GM18951 (cell line): ENCODE measurements around the gene CPNE4.
"Not testable (repeated sequence)": the region's sequence is repeated elsewhere in the genome, so short reads cannot be mapped to it uniquely, and the experiment has no call there.

Source experiments
- POLR2A ChIP-seq: IDR thresholded peaks from 4 replicates; pipeline ENCODE4 v1.6.1; 2011; ENCODE audit warnings: mild to moderate bottlenecking; ENCODE audit not compliant: insufficient read length, insufficient read depth; ENCODE audit errors: extremely low read depth
- in situ Hi-C: fragments of 300-500 bp; cut with MboI; formaldehyde crosslinking; loops from one replicate; pipeline ENCODE4 v1.12.0; 2022; ENCODE audit warnings: low sequenced_read_pairs, mixed read lengths, inconsistent platforms; ENCODE audit not compliant: unreplicated experiment

The CPNE4 gene

DNA sequence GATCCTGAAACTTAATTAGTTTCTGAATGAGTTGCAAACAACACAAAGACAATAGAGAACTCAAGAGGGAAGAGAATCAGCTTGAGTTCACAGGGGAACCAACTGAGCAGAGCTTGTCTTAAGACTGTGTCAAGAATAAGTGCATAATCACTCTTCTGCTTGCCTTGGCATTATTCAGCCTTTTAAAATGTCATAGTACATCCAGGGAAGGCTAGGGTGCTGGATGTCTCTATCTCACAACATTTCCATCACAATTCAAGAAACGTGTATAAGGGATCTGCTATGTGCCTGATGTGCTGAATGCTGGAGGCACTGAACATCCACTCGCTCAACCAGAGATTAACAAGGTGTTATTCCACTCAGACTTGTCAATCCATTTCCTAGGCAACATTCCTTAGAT is 122.6 kb downstream of the CPNE4 start:
- in situ Hi-C loops, result no loop called here
- no peak for TF ChIP-seq POLR2A

- in situ Hi-C loops, result no loop called here
- TF ChIP-seq POLR2A, result no peak
These were observed 127.0 kb downstream of the CPNE4 start for GRCh38 chr3:131907796-131908195.

DNA sequence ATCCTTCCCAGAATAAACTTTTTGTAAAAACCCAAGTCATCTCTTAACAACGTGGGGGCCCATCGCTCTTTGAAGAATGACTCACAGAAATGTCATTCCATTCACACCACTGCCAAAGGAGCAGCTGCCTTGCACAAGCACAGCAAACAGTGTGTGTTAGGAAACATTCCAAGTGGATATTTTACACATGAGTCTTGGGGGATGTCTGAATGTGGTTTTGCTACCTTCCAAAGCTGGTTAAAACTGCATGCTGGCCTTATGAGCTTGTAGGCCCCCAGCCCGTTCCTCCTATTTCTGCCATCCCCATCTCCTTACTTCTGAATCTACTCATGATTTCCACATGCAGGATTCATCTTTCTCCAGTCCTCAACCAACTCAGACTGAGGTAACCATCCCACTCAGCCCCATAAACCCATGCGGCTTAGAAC is 130.8 kb downstream of the CPNE4 start:
- no peak for TF ChIP-seq POLR2A
- in situ Hi-C loops, result no loop called here

GRCh38 chr3:131901686-131902085 is 133.1 kb downstream of the CPNE4 start:
- in situ Hi-C loops, result no loop called here
- no peak for TF ChIP-seq POLR2A

- no peak for TF ChIP-seq POLR2A
- in situ Hi-C loops, result no loop called here
These were observed 133.9 kb downstream of the CPNE4 start for GRCh38 chr3:131900891-131901290.

DNA sequence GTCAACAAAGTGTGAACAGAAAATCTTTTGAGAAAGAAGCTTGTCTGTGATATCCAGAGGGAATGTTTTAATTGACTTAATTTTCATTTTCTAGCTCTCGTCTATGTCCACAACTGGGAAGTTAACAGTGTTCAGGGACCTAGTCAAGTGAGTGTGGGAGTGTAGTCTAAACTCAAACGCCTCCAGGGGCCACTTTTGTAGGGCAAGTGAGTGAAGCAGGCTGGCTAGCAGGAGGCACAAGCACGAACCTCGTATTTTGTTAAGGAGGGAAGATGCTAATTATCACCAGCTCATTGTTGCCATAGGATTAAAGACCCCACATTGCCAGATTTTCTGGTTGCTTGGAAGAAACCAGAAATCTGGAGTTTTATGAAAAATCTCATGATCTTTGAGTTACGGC is 135.8 kb downstream of the CPNE4 start:
- in situ Hi-C loops, result no loop called here
- TF ChIP-seq POLR2A, result no peak

DNA sequence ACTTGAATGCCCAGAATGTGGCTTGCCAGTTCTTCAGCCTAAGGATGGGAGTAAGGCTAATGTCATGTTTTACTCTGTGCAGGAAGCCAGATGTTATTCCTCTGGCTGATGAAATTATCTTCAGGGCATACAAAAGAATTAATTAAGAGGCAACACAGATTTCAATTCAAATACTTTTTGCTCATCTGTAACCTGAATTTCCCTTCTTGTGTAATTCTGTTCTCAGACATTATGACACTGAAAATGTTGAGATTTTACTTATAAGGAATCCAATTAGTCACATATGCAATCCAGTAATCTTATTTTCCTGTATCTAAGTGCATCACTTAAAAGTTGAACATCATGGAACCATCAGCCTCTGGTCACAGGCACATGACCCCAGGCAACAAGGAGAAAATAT is 136.5 kb downstream of the CPNE4 start:
- in situ Hi-C loops, result no loop called here
- no peak for TF ChIP-seq POLR2A

- no peak for TF ChIP-seq POLR2A
- in situ Hi-C loops, result no loop called here
These were observed 138.5 kb downstream of the CPNE4 start for GRCh38 chr3:131896285-131896684.

GRCh38 chr3:131895766-131896165 is 139.0 kb downstream of the CPNE4 start:
- in situ Hi-C loops, result no loop called here
- TF ChIP-seq POLR2A, result no peak

- in situ Hi-C loops, result no loop called here
- no peak for TF ChIP-seq POLR2A
These were observed 142.5 kb downstream of the CPNE4 start for GRCh38 chr3:131892331-131892730.

- in situ Hi-C loops, result not testable (repeated sequence)
These were observed 148.9 kb downstream of the CPNE4 start for GRCh38 chr3:131885871-131886270.

DNA sequence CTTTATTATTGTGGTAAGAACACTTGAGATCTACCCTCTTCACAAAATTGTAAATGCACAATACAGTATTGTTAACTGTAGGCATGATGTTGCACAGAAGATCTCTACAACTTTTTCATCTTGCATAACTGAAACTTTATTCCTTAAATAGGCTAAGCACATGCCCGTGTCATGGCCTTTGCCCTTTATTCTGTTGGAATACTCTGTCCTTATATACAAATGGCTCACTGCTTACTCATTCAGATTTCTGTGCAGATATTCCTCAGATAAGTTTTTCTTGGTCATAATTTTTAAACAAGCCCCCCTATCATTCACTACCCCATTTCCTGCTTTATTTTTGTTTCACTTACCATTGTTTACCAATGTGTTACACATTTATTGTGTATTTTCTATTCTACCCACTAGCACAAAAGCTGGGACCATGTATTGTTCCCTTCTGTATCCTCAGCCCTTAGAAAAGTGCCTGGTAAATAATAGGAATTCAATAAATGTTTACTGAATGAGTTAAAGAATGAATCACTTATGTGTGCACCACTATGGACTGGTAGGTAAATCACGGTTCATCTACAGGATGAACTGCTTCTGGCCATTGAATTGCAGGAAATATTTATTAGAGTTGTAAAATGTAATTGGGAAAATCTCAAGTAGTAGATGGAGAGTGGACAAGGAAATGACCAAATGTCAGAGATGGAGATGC is 151.0 kb downstream of the CPNE4 start:
- TF ChIP-seq POLR2A, result no peak

DNA sequence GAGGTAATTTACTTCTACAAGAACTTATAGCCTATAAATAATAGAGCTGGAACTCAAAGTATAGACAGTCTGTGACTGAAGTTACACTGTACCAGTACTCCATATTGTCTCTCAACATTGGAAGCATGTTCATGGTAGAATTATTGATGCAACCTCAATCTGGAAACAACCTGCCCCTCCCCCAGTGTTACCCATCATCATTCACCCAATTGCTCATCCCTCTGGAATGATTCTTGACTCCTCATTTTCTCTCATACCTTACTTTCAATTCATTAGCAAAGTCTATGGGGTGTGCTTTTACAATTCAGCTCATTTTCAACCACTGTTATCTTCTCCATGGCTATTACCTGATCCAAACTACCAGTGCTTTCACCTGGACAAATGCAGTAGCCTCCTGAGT is 151.7 kb downstream of the CPNE4 start:
- TF ChIP-seq POLR2A, result no peak
- in situ Hi-C loops, result no loop called here

More for the DNA sequence above, 151.0 kb downstream of the CPNE4 start:
- in situ Hi-C loops, result no loop called here

DNA sequence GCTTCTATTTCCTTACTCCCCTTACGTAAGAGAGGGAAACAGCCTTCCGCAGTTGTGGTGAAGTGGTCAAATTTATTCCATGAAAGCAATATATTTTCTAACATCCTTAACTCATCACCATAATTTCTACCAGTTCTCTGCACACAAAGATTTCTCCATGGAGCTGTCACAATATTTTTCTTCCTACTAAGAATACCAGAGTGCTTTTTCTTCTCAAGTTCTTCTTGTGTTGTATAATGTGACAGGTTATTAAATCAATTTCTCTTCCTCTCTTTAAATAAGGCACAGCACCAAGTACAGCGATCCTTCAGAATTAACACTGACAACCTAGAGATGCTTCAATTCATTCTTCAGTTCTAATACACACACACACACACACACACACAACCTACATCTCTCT is 153.0 kb downstream of the CPNE4 start:
- in situ Hi-C loops, result no loop called here
- no peak for TF ChIP-seq POLR2A

- TF ChIP-seq POLR2A, result no peak
- in situ Hi-C loops, result no loop called here
These were observed 153.9 kb downstream of the CPNE4 start for GRCh38 chr3:131880948-131881347.
